ENCODE measurements around the gene CRYBA1.
"Not testable (repeated sequence)": the region's sequence is repeated elsewhere in the genome, so short reads cannot be mapped to it uniquely, and the experiment has no call there.

The CRYBA1 gene

GRCh38 chr17:29263916-29264315, 17.3 kb downstream of the CRYBA1 start:
- in situ Hi-C loops (cut with MboI; ENCODE audit: low pct_unique_long_range_greater_than_20kb, low sequenced_read_pairs): no loop called here
- DNase-seq: no peak

- DNase-seq; in situ Hi-C loops (cut with MboI; ENCODE audit: low pct_unique_long_range_greater_than_20kb, low sequenced_read_pairs): not testable (repeated sequence)
Observed at GRCh38 chr17:29271980-29272379, 25.3 kb downstream of the CRYBA1 start.

GRCh38 chr17:29273924-29274323, 27.3 kb downstream of the CRYBA1 start:
- in situ Hi-C loops (cut with MboI; ENCODE audit: low pct_unique_long_range_greater_than_20kb, low sequenced_read_pairs): no loop called here
- no peak for DNase-seq

GRCh38 chr17:29278692-29279091, 32.0 kb downstream of the CRYBA1 start:
- in situ Hi-C loops (cut with MboI; ENCODE audit: low pct_unique_long_range_greater_than_20kb, low sequenced_read_pairs): no loop called here
- no peak for DNase-seq

DNA sequence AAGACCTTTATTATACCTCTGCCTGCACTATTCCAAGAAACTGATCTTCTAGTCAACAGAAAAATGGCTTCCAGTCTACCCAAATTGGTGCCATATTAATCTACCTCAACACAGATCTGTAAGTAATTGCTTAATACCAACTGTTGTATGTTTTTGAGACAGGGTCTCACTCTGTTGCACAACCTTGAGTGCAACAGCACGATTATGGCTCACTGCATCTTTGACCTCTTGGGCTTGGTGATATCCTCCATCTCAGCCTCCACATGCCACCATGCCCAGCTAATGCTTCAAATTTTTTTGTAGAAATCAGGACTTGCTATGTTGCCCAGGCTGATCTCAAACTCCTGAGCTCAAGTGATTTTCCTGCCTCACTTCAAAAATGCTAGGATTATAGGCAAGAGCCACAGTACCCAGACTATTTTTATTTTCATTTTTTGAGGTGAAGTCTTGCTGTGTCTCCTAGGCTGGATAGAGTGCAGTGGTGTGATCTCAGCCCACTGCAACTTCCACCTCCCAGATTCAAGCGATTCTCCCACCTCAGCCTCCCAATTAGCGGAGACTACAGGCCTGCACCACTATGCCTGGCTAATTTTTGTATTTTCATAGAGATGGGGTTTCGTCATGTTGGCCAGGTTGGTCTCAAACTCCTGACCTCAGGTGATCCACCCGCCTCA, 32.9 kb downstream of the CRYBA1 start:
- no peak for DNase-seq
- in situ Hi-C loops (cut with MboI; ENCODE audit: low pct_unique_long_range_greater_than_20kb, low sequenced_read_pairs): no loop called here

DNA sequence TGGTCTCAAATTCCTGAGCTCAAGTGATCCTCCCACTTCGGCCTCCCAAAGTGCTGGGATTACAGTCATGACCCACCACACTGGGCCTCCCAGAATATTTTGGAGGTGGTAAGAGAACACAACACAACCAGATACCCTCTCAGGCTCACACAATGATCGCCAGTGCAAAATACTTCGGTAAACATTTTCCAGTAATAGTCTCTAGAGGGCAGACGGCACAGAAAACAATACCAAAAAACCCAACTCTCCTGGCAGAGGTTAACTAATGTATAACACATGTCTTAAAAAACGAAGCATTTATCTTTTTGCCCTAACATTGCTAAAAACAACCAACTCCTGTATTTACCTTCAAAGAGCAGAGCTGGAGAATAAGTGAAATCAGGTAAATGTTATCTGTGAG, 36.8 kb downstream of the CRYBA1 start:
- in situ Hi-C loops (cut with MboI; ENCODE audit: low pct_unique_long_range_greater_than_20kb, low sequenced_read_pairs): no loop called here
- no peak for DNase-seq

DNA sequence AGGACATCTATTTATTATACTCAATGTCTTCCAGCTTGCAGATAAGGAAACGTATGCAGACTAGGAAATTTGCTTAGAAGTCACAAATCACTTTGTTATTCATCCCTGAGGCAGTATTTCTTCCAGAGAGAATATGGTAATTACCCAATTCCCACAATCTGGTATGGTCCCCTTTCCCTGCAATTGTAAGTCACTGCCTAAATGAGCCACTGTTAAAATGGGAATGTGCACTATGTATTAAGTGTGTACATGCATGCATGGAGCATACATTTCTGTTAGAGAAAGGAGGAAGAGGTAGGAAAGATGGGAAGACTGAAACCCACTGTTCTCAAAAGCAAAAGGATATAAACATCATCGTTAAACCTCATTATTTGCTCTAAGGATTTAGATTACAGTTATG, 37.3 kb downstream of the CRYBA1 start:
- DNase-seq: no peak
- in situ Hi-C loops (cut with MboI; ENCODE audit: low pct_unique_long_range_greater_than_20kb, low sequenced_read_pairs): no loop called here

GRCh38 chr17:29289852-29290251, 43.2 kb downstream of the CRYBA1 start:
- in situ Hi-C loops (cut with MboI; ENCODE audit: low pct_unique_long_range_greater_than_20kb, low sequenced_read_pairs): no loop called here
- DNase-seq: no peak

- in situ Hi-C loops (cut with MboI; ENCODE audit: low pct_unique_long_range_greater_than_20kb, low sequenced_read_pairs): no loop called here
- peak; percentile 86 for DNase-seq
Observed at GRCh38 chr17:29291163-29291752, 44.6 kb downstream of the CRYBA1 start.

DNA sequence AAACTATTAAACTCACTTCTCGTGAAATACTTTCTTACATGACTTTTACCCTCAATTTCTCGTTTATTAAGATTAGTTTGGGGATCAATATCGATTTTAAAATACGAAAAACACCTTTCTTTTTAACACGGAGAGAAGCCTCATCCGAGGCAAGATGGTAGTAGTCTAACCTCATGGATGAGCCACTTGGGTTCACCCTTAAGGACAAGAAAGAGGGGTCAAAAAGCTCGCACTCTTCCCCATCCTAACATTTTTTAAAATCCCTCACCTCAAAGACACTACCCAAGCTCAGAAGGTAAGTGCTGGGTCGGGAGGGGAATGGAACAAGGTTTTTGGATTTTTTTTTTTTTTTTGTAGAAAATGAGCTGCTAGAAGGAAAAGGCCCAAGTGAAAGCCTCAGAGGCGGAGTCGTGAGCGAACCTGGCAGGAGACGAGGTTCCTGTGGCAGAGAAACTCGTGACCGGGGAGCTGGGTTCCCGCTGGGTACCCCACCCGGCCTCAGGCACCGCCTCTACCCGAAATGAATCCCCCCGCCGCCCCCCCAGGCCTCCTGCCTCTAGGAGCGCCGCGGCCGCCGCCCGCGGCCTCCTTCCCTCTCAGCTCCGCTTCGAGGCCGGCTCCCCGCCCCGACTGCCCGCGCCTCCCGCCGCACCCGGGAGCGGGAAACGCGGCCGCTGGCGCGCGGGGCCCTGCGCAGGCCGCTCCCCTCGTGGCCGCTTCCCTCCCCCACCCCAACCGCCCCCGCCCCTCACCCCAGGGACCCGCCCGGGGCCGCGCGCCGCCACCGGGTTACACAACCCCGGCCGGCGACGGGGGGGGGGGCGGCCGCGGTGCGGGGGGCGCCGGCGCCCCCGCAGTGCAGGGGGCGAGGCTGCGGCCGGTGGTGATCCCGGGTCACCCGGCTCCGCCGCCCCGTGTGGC, 45.7 kb downstream of the CRYBA1 start:
- peak; percentile 57 for DNase-seq

DNA sequence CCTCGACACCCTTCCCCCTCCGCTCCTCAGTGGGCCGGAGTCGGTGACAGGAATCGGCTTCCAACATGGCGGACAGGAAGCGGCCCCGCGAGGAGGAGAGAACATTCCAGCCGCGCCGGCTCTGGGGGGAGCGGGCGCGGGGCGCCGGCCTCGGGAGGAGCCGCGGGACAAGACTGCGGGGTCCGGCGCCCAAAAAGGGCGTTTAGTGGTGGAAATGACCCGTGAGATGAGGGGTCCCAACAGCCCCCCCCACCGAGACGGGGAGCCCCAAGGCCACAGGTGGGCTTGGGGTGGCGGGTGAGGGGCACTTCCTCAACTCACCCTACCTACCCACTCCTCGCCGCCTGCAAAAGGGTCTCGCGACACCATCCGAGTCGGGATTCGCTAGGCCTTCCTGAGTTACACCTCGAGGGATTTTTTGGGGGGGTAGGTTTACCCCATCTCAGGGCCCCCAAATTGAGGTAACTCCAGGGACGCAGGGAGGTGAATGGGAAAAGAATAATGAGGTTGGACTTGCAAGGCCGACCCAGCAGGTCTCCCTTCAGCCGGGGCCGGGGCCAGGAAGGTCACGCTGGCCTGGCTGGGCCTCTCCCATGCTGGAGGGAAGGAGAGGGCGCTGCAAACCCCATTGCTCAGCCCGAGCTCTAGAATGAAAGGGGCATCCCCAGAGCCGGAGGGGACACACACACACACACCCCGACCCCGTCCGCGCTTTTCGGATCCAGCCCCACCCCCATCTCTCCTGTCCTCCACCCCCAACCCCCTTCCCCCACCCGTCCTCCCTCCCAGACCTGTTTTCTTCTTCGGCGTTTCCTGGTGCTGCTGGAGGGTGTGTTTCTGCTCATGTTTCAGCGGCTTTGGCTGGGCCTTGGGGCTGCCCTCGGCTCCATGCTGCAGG, 46.6 kb downstream of the CRYBA1 start:
- DNase-seq: peak; percentile 55
- in situ Hi-C loops (cut with MboI; ENCODE audit: low pct_unique_long_range_greater_than_20kb, low sequenced_read_pairs): no loop called here

More for the DNA sequence above, 45.7 kb downstream of the CRYBA1 start:
- in situ Hi-C loops (cut with MboI; ENCODE audit: low pct_unique_long_range_greater_than_20kb, low sequenced_read_pairs): no loop called here

DNA sequence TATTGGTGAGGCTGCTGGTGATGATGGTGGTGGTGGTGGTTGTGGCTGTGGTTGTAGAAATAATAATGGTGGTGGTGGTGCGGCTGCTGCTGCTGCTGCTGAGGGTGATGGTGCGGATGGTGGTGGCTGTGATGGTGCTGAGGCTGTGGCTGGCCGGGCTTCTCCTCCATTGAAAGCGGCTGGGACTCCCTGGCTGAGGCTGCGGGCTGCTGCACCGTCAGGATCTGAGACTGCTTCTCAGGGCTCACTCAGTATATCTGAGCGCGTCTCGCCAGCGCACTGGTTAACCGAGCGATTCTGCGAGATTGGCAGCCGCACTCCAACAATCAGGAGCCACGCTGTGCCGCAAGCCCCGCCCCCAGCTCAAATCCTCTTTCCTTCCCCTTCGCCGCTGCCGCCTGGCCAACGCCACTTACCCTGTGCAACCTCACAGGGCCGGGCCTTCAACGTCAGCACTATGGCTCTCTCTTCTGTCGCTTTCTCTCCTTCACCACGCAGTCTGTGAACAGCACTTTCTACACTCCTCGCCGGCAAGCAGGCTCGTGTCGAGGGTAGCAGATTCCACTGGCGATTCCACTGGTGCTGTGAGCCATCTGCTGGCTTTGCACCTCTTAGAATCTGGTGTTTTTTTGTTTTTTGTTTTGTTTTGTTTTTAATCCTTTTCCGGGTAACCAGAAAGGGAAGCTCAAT, 47.4 kb downstream of the CRYBA1 start, which contains the start of gene NUFIP2:
TSS of gene NUFIP2 (minus strand) at position 259 of the 690 bp plus-strand sequence. CDS start at position 170, 89 bp downstream.
- peak; percentile 99 for DNase-seq
- in situ Hi-C loops (cut with MboI; ENCODE audit: low pct_unique_long_range_greater_than_20kb, low sequenced_read_pairs): no loop called here

- in situ Hi-C loops (cut with MboI; ENCODE audit: low pct_unique_long_range_greater_than_20kb, low sequenced_read_pairs): no loop called here
- DNase-seq: no peak
Observed at GRCh38 chr17:29294580-29294900, 47.9 kb downstream of the CRYBA1 start.

DNA sequence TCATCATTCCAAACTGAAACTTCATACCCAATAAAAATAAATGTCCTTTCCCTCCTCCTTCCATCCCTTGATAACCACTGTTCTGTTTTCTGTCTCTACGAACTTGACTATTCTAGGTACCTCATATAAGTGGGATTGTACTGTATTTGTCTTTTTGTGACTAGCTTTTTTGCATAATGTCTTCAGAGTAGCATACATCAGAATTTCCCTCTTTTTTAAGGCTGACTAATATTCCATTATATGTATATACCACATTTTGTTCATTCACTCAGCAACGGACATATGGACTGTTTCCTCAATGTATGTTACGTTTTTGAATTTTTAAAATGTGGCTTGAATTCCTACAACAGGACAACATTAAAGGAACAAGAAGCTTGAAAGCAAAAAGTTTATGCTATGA, 48.8 kb downstream of the CRYBA1 start:
- DNase-seq: no peak
- in situ Hi-C loops (cut with MboI; ENCODE audit: low pct_unique_long_range_greater_than_20kb, low sequenced_read_pairs): no loop called here

GRCh38 chr17:29299031-29299430, 52.4 kb downstream of the CRYBA1 start:
- in situ Hi-C loops (cut with MboI; ENCODE audit: low pct_unique_long_range_greater_than_20kb, low sequenced_read_pairs): no loop called here
- no peak for DNase-seq

DNA sequence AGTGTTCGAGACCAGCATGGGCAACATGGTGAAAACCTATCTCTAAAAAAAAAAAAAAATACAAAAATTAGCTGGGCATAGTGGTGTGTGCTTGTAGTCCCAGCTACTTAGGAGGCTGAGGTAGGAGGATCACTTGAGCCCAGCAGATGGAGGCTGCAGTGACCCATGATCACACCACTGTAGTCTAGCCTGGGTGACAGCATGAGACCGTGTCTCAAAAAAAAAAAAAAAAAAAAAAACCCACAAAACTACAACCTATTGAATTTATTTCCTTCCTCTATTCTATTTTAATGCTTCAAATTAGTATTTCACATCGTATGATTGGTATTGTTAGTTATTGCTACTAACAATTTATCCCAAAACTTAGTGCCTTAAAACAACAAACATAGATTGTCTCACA, 56.7 kb downstream of the CRYBA1 start:
- in situ Hi-C loops (cut with MboI; ENCODE audit: low pct_unique_long_range_greater_than_20kb, low sequenced_read_pairs): no loop called here
- DNase-seq: peak; percentile 24

Data from KBM-7 (cell line).